C4-2B (cell line): ENCODE data around the gene DPP6.

Experiments used
- ZFX ChIP-seq: fragments of 450-650 bp; IDR thresholded peaks from 2 replicates; pipeline ENCODE4 v1.6.1; 2017
- TF ChIP-seq, protein P1 (sequence below): fragments of 450-650 bp; conservative IDR thresholded peaks from 2 replicates; pipeline ENCODE4 v1.5.1; 2017; ENCODE audit warnings: mild to moderate bottlenecking

DNA sequence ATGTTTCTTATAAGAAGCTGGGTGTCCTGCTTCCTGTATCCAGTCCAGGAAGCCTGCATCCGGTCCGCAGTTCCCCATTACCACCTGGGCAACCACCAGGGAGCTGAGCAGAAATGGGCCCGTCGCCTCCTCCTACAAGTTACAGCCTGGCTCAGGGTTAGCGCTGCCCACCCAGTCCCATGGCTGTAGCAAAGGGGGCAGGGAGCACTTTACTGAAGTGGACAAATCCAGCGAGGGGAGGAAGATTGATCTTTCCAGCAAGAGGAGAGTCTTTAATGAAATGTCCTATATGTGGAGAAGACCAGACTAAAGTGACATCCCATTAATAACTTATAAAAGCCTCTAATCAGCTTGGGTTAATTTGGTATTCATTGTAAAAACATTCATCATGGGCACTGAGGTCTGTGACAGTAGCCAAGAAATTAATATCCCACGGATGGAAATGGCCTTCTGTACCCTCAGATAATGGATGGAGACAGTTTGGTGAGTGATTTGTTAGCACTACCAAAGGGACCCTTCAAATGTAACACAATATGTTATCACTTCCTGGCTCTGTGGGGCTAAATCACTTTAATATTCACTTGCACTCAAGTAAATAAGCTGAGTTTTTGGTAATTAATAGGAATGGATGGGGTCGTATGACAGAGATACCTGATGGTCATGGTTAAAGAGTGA is 627.3 kb downstream of the DPP6 start:
- TF ChIP-seq, protein P1, sequence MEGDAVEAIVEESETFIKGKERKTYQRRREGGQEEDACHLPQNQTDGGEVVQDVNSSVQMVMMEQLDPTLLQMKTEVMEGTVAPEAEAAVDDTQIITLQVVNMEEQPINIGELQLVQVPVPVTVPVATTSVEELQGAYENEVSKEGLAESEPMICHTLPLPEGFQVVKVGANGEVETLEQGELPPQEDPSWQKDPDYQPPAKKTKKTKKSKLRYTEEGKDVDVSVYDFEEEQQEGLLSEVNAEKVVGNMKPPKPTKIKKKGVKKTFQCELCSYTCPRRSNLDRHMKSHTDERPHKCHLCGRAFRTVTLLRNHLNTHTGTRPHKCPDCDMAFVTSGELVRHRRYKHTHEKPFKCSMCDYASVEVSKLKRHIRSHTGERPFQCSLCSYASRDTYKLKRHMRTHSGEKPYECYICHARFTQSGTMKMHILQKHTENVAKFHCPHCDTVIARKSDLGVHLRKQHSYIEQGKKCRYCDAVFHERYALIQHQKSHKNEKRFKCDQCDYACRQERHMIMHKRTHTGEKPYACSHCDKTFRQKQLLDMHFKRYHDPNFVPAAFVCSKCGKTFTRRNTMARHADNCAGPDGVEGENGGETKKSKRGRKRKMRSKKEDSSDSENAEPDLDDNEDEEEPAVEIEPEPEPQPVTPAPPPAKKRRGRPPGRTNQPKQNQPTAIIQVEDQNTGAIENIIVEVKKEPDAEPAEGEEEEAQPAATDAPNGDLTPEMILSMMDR, result no peak
- no peak for TF ChIP-seq ZFX
